Breast epithelium (tissue), 4 donors: ENCODE measurements around the gene SCAF4. TPM values are rescaled to one million over a fixed set of nuclear protein-coding genes. Genes with fewer than 3 reads are reported as not detected.
"Not testable (repeated sequence)": the region's sequence is repeated elsewhere in the genome, so short reads cannot be mapped to it uniquely, and the experiment has no call there.

ENCODE experiments used
- DNase-seq, 2 donors: peaks; one replicate each; pipeline ENCODE4 v3.0.0-alpha.2; 2019; ENCODE audit warnings: low spot score in 2 of 2
- H3K27ac ChIP-seq, 2 donors: fragments of 200-600 bp; sonication (generic) in 1 of 2; one replicate each; pipeline ENCODE4 v1.5.1; 2016 to 2019; ENCODE audit warnings: mild to moderate bottlenecking in 1 of 2
- H3K27me3 ChIP-seq, 2 donors: fragments of 200-600 bp; sonication (generic) in 1 of 2; one replicate each; pipeline versions ENCODE4 v1.5.1 to v1.6.0; 2017 to 2019; ENCODE audit warnings: control low read depth in 1 of 2, mild to moderate bottlenecking in 1 of 2
- H3K36me3 ChIP-seq: fragments of 200-600 bp; one replicate; pipeline ENCODE4 v1.5.1; 2019
- H3K4me1 ChIP-seq, 2 donors: fragments of 200-600 bp; sonication (generic); one replicate each; pipeline ENCODE4 v1.5.1; 2016 to 2019; ENCODE audit warnings: control low read depth in 1 of 2
- H3K4me3 ChIP-seq, 3 donors: fragments of 200-600 bp; sonication (generic); 1 replicate in 2 of 3; 2 replicates in 1 of 3; pipeline ENCODE4 v1.5.1; 2016 to 2019; ENCODE audit warnings: mild to moderate bottlenecking in 3 of 3, moderate library complexity in 2 of 3
- H3K9me3 ChIP-seq, 2 donors: fragments of 200-600 bp; sonication (generic) in 1 of 2; one replicate each; pipeline ENCODE4 v1.5.1; 2016 to 2019; ENCODE audit warnings: control low read depth in 1 of 2
- POLR2A ChIP-seq: fragments of 450-650 bp; IDR thresholded peaks from one replicate; pipeline ENCODE4 v1.6.1; 2016; ENCODE audit warnings: antibody characterized with exemption, mild to moderate bottlenecking, moderate library complexity
- POLR2AphosphoS5 ChIP-seq, 3 donors: sonication (generic); formaldehyde crosslinking; IDR thresholded peaks; one replicate each; pipeline ENCODE4 v1.6.1; 2017; ENCODE audit warnings: antibody characterized with exemption in 3 of 3
- intact Hi-C: fragments of 100-400 bp; cut with DNase I; formaldehyde crosslinking; loops from one replicate; pipeline ENCODE4 v1.15.1; 2023; ENCODE audit warnings: low total_unique reads
- total RNA-seq, 3 donors: library from RNA; depleted of rRNA; stranded (reverse); fragments of >200 nt; gene quantifications; one replicate each; pipeline ENCODE4 v1.1.0, GENCODE V29; 2016
- TF ChIP-seq, protein P1 (sequence below), 3 donors: fragments of 450-650 bp; IDR thresholded peaks; one replicate each; pipeline ENCODE4 v1.5.1; 2016 to 2017; ENCODE audit warnings: antibody characterized with exemption in 3 of 3, mild to moderate bottlenecking in 3 of 3, moderate library complexity in 3 of 3

The SCAF4 gene
- total RNA-seq, 3 donors from 2014 or later, result 17.4 to 22.8 (median 18.4) TPM

DNA sequence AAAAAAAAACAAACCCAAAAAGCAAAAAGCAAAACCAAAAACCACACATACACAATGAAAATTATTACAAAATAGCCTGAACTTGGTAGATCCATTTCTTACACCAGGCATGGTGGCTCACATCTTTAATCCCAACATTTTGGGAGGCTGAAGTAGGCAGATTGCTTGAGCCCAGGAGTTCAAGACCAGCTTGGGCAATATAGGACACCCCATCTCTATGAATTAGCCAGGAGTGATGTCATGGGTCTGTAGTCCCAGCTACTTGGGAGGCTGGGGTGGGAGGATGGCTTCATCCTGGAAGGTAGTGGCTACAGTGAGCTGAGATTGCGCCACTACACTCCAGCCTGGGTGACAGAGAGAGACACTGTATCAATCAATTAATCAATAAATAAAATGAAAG is 42.1 kb upstream of the SCAF4 start:
- Histone ChIP-seq H3K4me1 (no peaks in the 10 kb centered on the region), H3K9me3 (no peaks in the 10 kb centered on the region), H3K27me3 (no peaks in the 10 kb centered on the region), H3K27ac (no peak overlapping the region), H3K4me3 (no peak overlapping the region), H3K36me3 (no peaks in the 10 kb centered on the region)
- DNase-seq, result no peak
- no peak for TF ChIP-seq POLR2A
- no peak for TF ChIP-seq POLR2AphosphoS5 (IDR thresholded peaks at IDR 0.05)
- TF ChIP-seq, protein P1, sequence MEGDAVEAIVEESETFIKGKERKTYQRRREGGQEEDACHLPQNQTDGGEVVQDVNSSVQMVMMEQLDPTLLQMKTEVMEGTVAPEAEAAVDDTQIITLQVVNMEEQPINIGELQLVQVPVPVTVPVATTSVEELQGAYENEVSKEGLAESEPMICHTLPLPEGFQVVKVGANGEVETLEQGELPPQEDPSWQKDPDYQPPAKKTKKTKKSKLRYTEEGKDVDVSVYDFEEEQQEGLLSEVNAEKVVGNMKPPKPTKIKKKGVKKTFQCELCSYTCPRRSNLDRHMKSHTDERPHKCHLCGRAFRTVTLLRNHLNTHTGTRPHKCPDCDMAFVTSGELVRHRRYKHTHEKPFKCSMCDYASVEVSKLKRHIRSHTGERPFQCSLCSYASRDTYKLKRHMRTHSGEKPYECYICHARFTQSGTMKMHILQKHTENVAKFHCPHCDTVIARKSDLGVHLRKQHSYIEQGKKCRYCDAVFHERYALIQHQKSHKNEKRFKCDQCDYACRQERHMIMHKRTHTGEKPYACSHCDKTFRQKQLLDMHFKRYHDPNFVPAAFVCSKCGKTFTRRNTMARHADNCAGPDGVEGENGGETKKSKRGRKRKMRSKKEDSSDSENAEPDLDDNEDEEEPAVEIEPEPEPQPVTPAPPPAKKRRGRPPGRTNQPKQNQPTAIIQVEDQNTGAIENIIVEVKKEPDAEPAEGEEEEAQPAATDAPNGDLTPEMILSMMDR (IDR thresholded peaks at IDR 0.05), result no peak
- intact Hi-C loops, result no loop called here

DNA sequence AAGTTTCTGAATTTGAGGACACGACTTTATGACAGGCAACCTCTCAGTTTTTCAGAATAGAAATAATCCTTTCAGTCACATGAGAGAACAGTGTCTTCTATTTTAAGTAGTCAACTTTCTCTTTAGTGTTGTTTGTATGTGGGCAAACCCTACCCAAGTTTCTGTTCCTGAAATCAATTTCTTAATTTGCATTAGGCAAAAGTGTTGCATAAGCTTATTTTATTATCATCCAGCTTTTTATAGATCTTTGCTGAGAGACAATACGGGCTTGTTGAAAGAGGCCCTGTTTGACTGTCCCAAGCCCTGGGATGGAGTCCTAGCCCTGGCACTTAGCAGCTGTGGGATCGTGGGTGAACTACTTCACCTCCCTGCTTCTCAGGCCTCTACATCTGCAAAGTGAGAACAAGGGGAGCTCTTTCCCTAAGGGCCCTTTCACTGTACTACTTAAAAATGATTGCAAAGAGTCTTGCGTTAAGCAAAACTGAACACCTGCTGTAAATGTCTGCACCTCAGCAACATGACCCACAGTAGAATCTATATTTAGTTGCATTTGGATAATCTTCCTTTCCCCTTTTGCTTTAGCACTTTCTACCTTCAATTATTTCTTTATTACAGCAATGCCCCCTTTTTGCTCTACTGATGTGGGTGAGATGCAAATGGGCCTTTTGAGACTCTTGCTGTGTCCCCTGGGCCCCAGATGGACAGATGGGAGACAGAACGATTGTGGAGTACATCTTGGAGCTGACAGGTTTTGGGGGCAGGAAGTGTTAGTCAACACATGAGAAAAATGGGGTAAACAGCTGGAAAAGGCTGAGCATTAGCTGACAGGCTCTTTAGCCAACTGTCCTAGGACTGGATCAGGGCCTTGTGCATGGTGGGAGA is 41.0 kb upstream of the SCAF4 start:
- H3K27me3 ChIP-seq, result no peaks in the 10 kb centered on the region
- intact Hi-C loops, result no loop called here
- DNase-seq, result no peak
- H3K27ac ChIP-seq, result no peak overlapping the region
- no peak for TF ChIP-seq POLR2AphosphoS5 (IDR thresholded peaks at IDR 0.05)
- TF ChIP-seq POLR2A, result no peak
- TF ChIP-seq, protein P1 (IDR thresholded peaks at IDR 0.05), result no peak
- no peaks in the 10 kb centered on the region for H3K4me1 ChIP-seq
- H3K9me3 ChIP-seq, result no peaks in the 10 kb centered on the region
- no peak overlapping the region for H3K4me3 ChIP-seq
- no peaks in the 10 kb centered on the region for H3K36me3 ChIP-seq

DNA sequence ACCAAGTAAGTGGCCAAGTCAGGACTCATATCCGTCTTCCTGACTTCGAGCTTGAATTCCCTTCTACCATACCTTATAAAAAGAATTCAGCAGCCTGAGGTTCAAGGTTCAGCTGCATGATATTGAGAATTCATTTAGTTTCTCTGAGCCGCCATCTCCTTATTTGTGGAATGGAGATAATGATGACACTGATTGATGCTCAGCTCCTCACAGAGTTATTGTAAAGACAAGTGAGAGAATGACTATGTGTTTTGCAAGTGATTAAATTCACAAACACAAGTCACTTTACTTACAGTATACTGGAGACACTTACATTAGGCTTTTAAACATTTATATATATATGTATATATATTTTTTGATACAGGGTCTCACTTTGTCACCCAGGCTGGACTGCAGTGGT is 39.8 kb upstream of the SCAF4 start:
- DNase-seq, result no peak
- H3K36me3 ChIP-seq, result no peaks in the 10 kb centered on the region
- H3K4me3 ChIP-seq, result no peak overlapping the region
- H3K27ac ChIP-seq, result no peak overlapping the region
- no peaks in the 10 kb centered on the region for H3K4me1 ChIP-seq
- TF ChIP-seq POLR2AphosphoS5 (IDR thresholded peaks at IDR 0.05) (no peak), POLR2A (no peak)
- TF ChIP-seq, protein P1 (IDR thresholded peaks at IDR 0.05), result no peak
- no peaks in the 10 kb centered on the region for H3K27me3 ChIP-seq
- no peaks in the 10 kb centered on the region for H3K9me3 ChIP-seq
- intact Hi-C loops, result no loop called here

DNA sequence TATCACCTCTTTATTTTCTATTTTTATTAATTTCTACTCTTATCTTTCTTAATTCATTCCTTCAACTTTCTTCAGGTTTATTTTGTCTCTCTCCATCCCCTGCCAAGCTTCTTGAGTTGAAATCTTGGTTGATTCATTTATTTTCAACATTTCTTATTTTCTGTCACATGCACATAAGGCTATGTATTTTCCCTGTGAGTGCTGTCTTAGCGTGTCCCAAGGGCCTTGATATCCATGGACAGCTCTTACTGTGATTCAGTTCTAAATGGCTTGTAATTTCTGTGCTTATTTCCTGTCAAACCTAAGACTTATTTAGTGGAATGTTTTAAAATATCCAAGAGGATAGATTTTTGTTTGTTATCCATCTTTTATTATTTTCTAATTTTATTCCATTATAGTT is 36.8 kb upstream of the SCAF4 start:
- intact Hi-C loops, result no loop called here
- DNase-seq, result no peak
- H3K9me3 ChIP-seq, result no peaks in the 10 kb centered on the region
- no peak overlapping the region for H3K27ac ChIP-seq
- H3K27me3 ChIP-seq, result no peaks in the 10 kb centered on the region
- H3K36me3 ChIP-seq, result no peaks in the 10 kb centered on the region
- TF ChIP-seq POLR2A (no peak), POLR2AphosphoS5 (IDR thresholded peaks at IDR 0.05) (no peak)
- TF ChIP-seq, protein P1 (IDR thresholded peaks at IDR 0.05), result no peak
- H3K4me1 ChIP-seq, result no peaks in the 10 kb centered on the region
- no peak overlapping the region for H3K4me3 ChIP-seq

DNA sequence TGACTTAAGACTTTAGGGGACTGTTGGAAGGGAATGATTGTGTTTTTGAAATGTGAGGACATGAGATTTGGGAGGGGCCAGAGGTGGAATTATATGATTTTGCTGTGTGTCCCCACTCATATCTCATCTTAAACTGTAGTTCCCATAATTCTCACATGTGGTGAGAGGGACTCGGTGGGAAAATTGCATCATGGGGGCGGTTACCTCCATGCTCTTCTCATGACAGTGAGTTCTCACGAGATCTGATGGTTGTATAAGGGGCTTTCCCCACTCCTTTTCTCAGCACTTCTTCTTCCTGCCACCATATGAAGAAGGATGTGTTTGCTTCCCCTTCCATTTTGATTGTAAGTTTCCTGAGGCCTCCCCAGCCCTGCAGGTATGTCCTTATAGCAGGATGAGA is 35.0 kb upstream of the SCAF4 start:
- intact Hi-C loops, result no loop called here
- Histone ChIP-seq H3K27ac (no peak overlapping the region), H3K4me1 (no peaks in the 10 kb centered on the region), H3K36me3 (no peaks in the 10 kb centered on the region), H3K4me3 (no peak overlapping the region), H3K9me3 (no peaks in the 10 kb centered on the region), H3K27me3 (peaks cover 0 to 3% of the 10 kb centered on the region in 2 donors)
- TF ChIP-seq, protein P1 (IDR thresholded peaks at IDR 0.05), result no peak
- TF ChIP-seq POLR2A (no peak), POLR2AphosphoS5 (IDR thresholded peaks at IDR 0.05) (no peak)
- no peak for DNase-seq

DNA sequence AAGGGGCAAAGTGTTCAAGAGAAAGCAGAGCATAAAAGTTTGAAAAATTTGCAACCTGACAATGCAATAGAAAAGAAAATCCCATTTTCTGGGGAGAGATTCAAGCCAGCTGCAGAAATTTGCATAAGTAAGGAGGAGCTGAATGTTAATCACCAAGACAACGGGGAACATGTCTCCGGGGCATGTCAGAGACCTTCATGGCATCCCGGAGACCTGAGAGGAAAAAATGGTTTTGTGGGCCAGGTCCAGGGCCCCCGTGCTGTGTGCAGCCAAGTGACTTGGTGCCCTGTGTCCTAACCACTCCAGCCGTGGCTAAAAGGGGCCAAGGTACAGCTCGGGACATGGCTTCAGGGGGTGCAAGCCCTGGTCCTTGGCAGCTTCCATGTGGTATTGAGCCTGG is 33.9 kb upstream of the SCAF4 start:
- H3K36me3 ChIP-seq, H3K9me3 ChIP-seq, H3K4me3 ChIP-seq, H3K4me1 ChIP-seq, H3K27me3 ChIP-seq, H3K27ac ChIP-seq, DNase-seq, intact Hi-C loops: not testable (repeated sequence)
